GM23338 (cell line): ENCODE results near the gene ATG9A. TPM values are rescaled to one million over a fixed set of nuclear protein-coding genes. Genes with fewer than 3 reads are reported as not detected.

Experiments used
- ATAC-seq: fragments of 200-7000 bp; cut with Tn5 transposase; 3 replicates; pipeline ENCODE4 v1.9.1; 2020
- DNase-seq: peaks from one replicate; pipeline ENCODE4 v3.0.0-alpha.2; 2015; ENCODE audit warnings: low spot score
- H2AFZ ChIP-seq: fragments of 200-600 bp; sonication (generic); 2 replicates; pipeline ENCODE4 v1.8.0; 2016; ENCODE audit warnings: antibody characterized with exemption, mild to moderate bottlenecking, moderate library complexity
- H3F3A ChIP-seq: fragments of 200-600 bp; sonication (generic); replicated peaks from 2 replicates; pipeline ENCODE4 v1.8.0; 2017; ENCODE audit warnings: antibody characterized with exemption, mixed run types, low read depth
- H3K27ac ChIP-seq: fragments of 200-600 bp; sonication (generic); 2 replicates; pipeline ENCODE4 v1.6.1; 2016; ENCODE audit warnings: low read depth
- H3K27me3 ChIP-seq: fragments of 200-600 bp; sonication (generic); 2 replicates; pipeline ENCODE4 v1.8.0; 2016; ENCODE audit warnings: mild to moderate bottlenecking, mixed run types, moderate library complexity; ENCODE audit not compliant: insufficient read depth
- H3K36me3 ChIP-seq: fragments of 200-600 bp; sonication (generic); 2 replicates; pipeline ENCODE4 v1.8.0; 2016; ENCODE audit warnings: mild to moderate bottlenecking; ENCODE audit not compliant: insufficient read depth
- H3K4me1 ChIP-seq: fragments of 200-600 bp; sonication (generic); 2 replicates; pipeline ENCODE4 v1.8.0; 2016; ENCODE audit warnings: mild to moderate bottlenecking, moderate library complexity; ENCODE audit not compliant: insufficient read depth
- H3K4me2 ChIP-seq: fragments of 200-600 bp; sonication (generic); 2 replicates; pipeline ENCODE4 v1.7.1; 2017; ENCODE audit warnings: mixed run types
- H3K4me3 ChIP-seq: fragments of 200-600 bp; sonication (generic); 2 replicates; pipeline ENCODE4 v1.6.1; 2016; ENCODE audit warnings: mixed run types
- H3K79me2 ChIP-seq: fragments of 200-600 bp; sonication (generic); replicated peaks from 2 replicates; pipeline ENCODE4 v1.8.0; 2017; ENCODE audit warnings: mild to moderate bottlenecking; ENCODE audit not compliant: insufficient read depth
- H3K9me2 ChIP-seq: fragments of 200-600 bp; sonication (generic); 2 replicates; pipeline ENCODE4 v1.8.0; 2017; ENCODE audit not compliant: insufficient read depth
- H4K20me1 ChIP-seq: fragments of 200-600 bp; sonication (generic); replicated peaks from 2 replicates; pipeline ENCODE4 v1.8.0; 2017; ENCODE audit warnings: mild to moderate bottlenecking; ENCODE audit not compliant: insufficient read depth
- H3K27ac Mint-ChIP-seq: 2 replicates; pipeline ENCODE4 v1.8.0; 2020; ENCODE audit warnings: inconsistent platforms, mild to moderate bottlenecking, moderate library complexity, mixed read lengths
- H3K27me3 Mint-ChIP-seq: 3 replicates; pipeline ENCODE4 v1.8.0; 2022; ENCODE audit warnings: low read depth, mild to moderate bottlenecking, moderate library complexity, mixed read lengths, inconsistent platforms; ENCODE audit not compliant: insufficient read depth, poor library complexity
- H3K36me3 Mint-ChIP-seq: 3 replicates; pipeline ENCODE4 v1.8.0; 2021; ENCODE audit warnings: low read depth, mild to moderate bottlenecking, inconsistent platforms, moderate library complexity, mixed read lengths
- H3K4me1 Mint-ChIP-seq: 3 replicates; pipeline ENCODE4 v1.8.0; 2020; ENCODE audit warnings: mild to moderate bottlenecking, inconsistent platforms, mixed read lengths
- H3K4me3 Mint-ChIP-seq: 3 replicates; pipeline ENCODE4 v1.8.0; 2021; ENCODE audit warnings: moderate library complexity, mild to moderate bottlenecking, inconsistent platforms, mixed read lengths
- H3K9me3 Mint-ChIP-seq: 3 replicates; pipeline ENCODE4 v1.8.0; 2020; ENCODE audit warnings: moderate library complexity, mild to moderate bottlenecking, inconsistent platforms, mixed read lengths
- CREB1 ChIP-seq: fragments of 250-450 bp; sonication (Bioruptor Pico); IDR thresholded peaks from 2 replicates; pipeline ENCODE4 v1.5.0; 2020; ENCODE audit warnings: low read depth, mild to moderate bottlenecking, moderate library complexity
- ETS1 ChIP-seq: IDR thresholded peaks from 2 replicates; pipeline ENCODE4 v1.6.1; 2016; ENCODE audit warnings: antibody characterized with exemption
- EZH2 ChIP-seq: fragments of 200-600 bp; sonication (generic); IDR thresholded peaks from one replicate; pipeline ENCODE4 v1.8.0; 2017; ENCODE audit warnings: antibody characterized with exemption, mild to moderate bottlenecking, low read depth; ENCODE audit not compliant: unreplicated experiment
- EZH2phosphoT487 ChIP-seq: fragments of 200-600 bp; sonication (generic); IDR thresholded peaks from one replicate; pipeline ENCODE4 v1.8.1; 2018; ENCODE audit warnings: antibody characterized with exemption; ENCODE audit not compliant: unreplicated experiment
- JUNB ChIP-seq: IDR thresholded peaks from one replicate; pipeline ENCODE4 v1.6.1; 2016; ENCODE audit warnings: antibody characterized with exemption; ENCODE audit not compliant: unreplicated experiment
- NANOG ChIP-seq: IDR thresholded peaks from 2 replicates; pipeline ENCODE4 v1.6.1; 2016; ENCODE audit warnings: antibody characterized with exemption, borderline replicate concordance
- POLR2AphosphoS5 ChIP-seq: IDR thresholded peaks from 2 replicates; pipeline ENCODE4 v1.6.1; 2016; ENCODE audit warnings: antibody characterized with exemption, low read depth
- STAT1 ChIP-seq: IDR thresholded peaks from one replicate; pipeline ENCODE4 v1.6.1; 2016; ENCODE audit warnings: antibody characterized with exemption; ENCODE audit not compliant: unreplicated experiment
- ZNF114 ChIP-seq: fragments of 250-450 bp; sonication (Bioruptor Pico); IDR thresholded peaks from 2 replicates; pipeline ENCODE4 v1.5.0; 2020; ENCODE audit warnings: mild to moderate bottlenecking, moderate library complexity
- ZNF331 ChIP-seq: fragments of 250-450 bp; sonication (Bioruptor Pico); IDR thresholded peaks from 2 replicates; pipeline ENCODE4 v1.5.0; 2020; ENCODE audit warnings: low read depth, mild to moderate bottlenecking, moderate library complexity
- ZNF462 ChIP-seq: fragments of 250-450 bp; sonication (Bioruptor Pico); IDR thresholded peaks from 2 replicates; pipeline ENCODE4 v1.5.0; 2020; ENCODE audit warnings: mild to moderate bottlenecking, moderate library complexity
- polyA plus RNA-seq: library from polyadenylated mRNA; unstranded; fragments of >200 nt; fragmentation: Nextera tagmentation; extraction: Ambion mirVana; gene quantifications from 2 replicates; pipeline ENCODE4 v1.2.1, GENCODE V29; 2016
- total RNA-seq: library from RNA; depleted of rRNA; stranded (reverse); fragments of >200 nt; shearing (Covaris generic); gene quantifications from 2 replicates; pipeline ENCODE4 v1.2.3, GENCODE V29; 2014
- TF ChIP-seq, protein P1 (sequence below): IDR thresholded peaks from one replicate; pipeline ENCODE4 v1.6.1; 2018; ENCODE audit warnings: antibody characterized with exemption; ENCODE audit not compliant: unreplicated experiment
- TF ChIP-seq, protein P2 (sequence below), 2 experiments: fragments of 200-600 bp in 1 of 2; sonication (generic) in 1 of 2; conservative IDR thresholded peaks; 2 replicates each; pipeline versions ENCODE4 v1.5.1 to v1.6.1; 2016 to 2017; ENCODE audit warnings: antibody characterized with exemption in 2 of 2, low read depth in 2 of 2, mild to moderate bottlenecking in 2 of 2, moderate library complexity in 1 of 2

Gene ATG9A
- total and polyA plus RNA-seq, 2 experiments from 2014 or later = 20.7 to 54.2 TPM

- TF ChIP-seq ETS1 = no peak
Measured at GRCh38 chr2:219271021-219271420, 41.6 kb upstream of the ATG9A start (continued).

DNA sequence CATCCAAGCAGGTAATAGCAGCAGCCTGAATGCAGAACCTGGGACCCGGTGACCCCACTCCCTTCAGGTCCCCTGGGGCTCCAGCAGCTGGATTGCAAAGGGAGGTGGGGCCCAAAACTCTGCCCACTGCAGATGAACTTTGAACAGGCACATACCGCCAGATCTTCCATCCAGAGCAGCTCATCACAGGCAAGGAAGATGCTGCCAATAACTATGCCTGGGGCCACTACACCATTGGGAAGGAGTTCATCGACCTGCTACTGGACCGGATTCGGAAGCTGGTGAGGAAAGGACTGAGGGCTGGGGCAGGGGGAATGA, 40.6 kb upstream of the ATG9A start:
- Histone ChIP-seq H3K4me2 (no peak overlapping the region), H3K4me3 (no peak overlapping the region), H3F3A (no peaks in the 10 kb centered on the region), H4K20me1 (no peaks in the 10 kb centered on the region), H3K79me2 (no peaks in the 10 kb centered on the region), H3K9me2 (no peaks in the 10 kb centered on the region), H3K27me3 (no peaks in the 10 kb centered on the region), H2AFZ (no peak overlapping the region), H3K4me1 (peaks cover 12% of the 10 kb centered on the region; the same call in 1 of the 2 replicates), H3K27ac (no peak overlapping the region), H3K36me3 (no peaks in the 10 kb centered on the region)
- no peaks in the 10 kb centered on the region for H3K36me3 Mint-ChIP-seq
- H3K27me3 Mint-ChIP-seq = peaks cover 19% of the 10 kb centered on the region
- TF ChIP-seq ZNF331 = no peak
- TF ChIP-seq ZNF462 (CRISPR knock-in tag) = no peak
- TF ChIP-seq, protein P1, sequence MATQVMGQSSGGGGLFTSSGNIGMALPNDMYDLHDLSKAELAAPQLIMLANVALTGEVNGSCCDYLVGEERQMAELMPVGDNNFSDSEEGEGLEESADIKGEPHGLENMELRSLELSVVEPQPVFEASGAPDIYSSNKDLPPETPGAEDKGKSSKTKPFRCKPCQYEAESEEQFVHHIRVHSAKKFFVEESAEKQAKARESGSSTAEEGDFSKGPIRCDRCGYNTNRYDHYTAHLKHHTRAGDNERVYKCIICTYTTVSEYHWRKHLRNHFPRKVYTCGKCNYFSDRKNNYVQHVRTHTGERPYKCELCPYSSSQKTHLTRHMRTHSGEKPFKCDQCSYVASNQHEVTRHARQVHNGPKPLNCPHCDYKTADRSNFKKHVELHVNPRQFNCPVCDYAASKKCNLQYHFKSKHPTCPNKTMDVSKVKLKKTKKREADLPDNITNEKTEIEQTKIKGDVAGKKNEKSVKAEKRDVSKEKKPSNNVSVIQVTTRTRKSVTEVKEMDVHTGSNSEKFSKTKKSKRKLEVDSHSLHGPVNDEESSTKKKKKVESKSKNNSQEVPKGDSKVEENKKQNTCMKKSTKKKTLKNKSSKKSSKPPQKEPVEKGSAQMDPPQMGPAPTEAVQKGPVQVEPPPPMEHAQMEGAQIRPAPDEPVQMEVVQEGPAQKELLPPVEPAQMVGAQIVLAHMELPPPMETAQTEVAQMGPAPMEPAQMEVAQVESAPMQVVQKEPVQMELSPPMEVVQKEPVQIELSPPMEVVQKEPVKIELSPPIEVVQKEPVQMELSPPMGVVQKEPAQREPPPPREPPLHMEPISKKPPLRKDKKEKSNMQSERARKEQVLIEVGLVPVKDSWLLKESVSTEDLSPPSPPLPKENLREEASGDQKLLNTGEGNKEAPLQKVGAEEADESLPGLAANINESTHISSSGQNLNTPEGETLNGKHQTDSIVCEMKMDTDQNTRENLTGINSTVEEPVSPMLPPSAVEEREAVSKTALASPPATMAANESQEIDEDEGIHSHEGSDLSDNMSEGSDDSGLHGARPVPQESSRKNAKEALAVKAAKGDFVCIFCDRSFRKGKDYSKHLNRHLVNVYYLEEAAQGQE = no peak
- no peak for TF ChIP-seq CREB1
- no peak for TF ChIP-seq JUNB
- TF ChIP-seq, protein P2, sequence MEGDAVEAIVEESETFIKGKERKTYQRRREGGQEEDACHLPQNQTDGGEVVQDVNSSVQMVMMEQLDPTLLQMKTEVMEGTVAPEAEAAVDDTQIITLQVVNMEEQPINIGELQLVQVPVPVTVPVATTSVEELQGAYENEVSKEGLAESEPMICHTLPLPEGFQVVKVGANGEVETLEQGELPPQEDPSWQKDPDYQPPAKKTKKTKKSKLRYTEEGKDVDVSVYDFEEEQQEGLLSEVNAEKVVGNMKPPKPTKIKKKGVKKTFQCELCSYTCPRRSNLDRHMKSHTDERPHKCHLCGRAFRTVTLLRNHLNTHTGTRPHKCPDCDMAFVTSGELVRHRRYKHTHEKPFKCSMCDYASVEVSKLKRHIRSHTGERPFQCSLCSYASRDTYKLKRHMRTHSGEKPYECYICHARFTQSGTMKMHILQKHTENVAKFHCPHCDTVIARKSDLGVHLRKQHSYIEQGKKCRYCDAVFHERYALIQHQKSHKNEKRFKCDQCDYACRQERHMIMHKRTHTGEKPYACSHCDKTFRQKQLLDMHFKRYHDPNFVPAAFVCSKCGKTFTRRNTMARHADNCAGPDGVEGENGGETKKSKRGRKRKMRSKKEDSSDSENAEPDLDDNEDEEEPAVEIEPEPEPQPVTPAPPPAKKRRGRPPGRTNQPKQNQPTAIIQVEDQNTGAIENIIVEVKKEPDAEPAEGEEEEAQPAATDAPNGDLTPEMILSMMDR (conservative IDR thresholded peaks at IDR 0.05; ENCODE audit: low read depth in 2 of 2) = no peak
- no peak for TF ChIP-seq NANOG
- TF ChIP-seq STAT1 = no peak
- TF ChIP-seq ZNF114 (CRISPR knock-in tag) = no peak
- no peak for TF ChIP-seq ETS1
- no peak for TF ChIP-seq EZH2
- TF ChIP-seq POLR2AphosphoS5 = no peak
- TF ChIP-seq EZH2phosphoT487 = no peak
- no peak for ATAC-seq
- no peak overlapping the region for H3K4me3 Mint-ChIP-seq
- H3K9me3 Mint-ChIP-seq = no peaks in the 10 kb centered on the region
- H3K27ac Mint-ChIP-seq = no peak overlapping the region
- no peak for DNase-seq
- H3K4me1 Mint-ChIP-seq = peaks cover 13% of the 10 kb centered on the region
